GM18873 (cell line): ENCODE measurements around the gene ZNF236.
"Not testable (repeated sequence)": the region's sequence is repeated elsewhere in the genome, so short reads cannot be mapped to it uniquely, and the experiment has no call there.

Experiments
- ATAC-seq: cut with Tn5 transposase; IDR thresholded peaks from one replicate; pipeline ENCODE4 v1.9.1; 2021; ENCODE audit warnings: mild to moderate bottlenecking, moderate library complexity, moderate number of reproducible peaks; ENCODE audit not compliant: unreplicated experiment, low FRiP score

Gene ZNF236

DNA sequence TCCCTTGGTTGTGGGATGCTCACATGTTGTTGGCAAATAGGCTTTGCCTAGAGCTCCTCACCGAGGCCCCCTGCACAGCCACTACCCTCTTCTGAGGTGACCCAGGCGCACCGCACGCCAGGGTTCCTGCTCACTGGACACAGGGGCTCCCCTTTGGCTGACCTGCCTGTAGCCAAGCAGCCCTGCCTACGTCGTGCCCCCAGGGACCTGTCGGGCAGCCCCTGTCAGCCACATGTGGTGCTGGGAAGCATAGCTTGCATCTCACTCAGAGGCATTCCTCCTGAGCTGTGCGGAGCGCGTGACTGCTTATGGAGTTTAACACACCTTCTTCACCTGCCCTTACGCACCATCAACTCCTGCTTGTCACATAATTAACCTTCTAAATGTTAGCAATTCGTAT, 116.3 kb downstream of the ZNF236 start:
- no peak for ATAC-seq

DNA sequence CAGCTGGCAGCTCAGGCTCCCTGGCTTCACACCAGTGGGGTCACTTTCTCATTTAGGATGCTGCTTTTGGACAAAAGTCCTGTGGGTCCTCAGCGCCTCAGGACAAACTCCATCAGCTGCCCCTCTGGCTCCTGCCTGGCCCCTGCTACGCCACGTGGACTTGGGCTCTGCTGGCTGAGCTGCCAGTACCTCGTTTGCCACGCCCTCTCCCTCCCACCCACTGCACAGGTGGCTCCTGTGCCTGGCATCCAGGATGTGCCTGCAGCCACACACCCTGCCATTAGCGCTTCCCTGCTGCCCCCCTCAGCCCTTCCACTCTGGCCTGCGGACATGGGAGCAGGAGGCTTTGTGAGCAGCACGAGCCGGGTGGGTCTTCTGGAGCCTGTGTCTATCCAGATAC, 118.9 kb downstream of the ZNF236 start:
- no peak for ATAC-seq

DNA sequence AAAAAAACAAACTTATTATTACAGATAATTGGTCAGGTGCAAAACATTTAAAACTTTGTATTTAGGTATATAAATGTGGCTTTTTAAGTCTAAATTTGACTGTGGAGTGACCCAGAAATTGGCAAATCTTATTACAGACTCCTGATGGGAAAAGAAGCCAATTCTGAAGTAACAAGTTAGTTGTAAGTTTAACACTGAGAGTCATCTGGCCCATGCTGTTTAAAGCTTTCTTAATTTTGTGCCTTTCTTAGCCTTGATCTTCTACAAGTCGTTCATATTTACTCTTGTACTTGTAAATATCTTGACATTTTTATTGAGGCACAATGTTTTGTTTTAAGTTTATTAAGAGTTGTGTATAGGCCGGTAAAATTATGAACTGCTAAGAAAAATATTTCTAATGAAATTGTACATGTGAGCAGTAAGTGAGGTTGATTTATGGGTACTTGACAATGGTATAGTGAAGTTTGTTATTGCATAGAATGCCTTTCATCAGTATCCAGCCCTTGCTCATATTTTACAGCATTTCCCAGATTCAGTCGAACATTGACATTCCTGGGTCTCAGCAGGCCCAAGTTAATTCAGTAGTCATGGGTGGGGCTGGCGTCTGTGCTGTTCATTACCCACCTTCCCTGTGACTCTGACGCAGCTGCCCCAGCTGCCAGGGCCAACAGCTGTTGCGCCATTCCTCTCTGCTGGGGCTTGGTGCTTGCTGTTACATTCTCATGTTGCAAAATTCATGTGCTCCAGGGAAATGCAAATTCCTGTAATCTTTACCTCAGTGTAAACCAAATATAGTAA, 121.4 kb downstream of the ZNF236 start:
- no peak for ATAC-seq

DNA sequence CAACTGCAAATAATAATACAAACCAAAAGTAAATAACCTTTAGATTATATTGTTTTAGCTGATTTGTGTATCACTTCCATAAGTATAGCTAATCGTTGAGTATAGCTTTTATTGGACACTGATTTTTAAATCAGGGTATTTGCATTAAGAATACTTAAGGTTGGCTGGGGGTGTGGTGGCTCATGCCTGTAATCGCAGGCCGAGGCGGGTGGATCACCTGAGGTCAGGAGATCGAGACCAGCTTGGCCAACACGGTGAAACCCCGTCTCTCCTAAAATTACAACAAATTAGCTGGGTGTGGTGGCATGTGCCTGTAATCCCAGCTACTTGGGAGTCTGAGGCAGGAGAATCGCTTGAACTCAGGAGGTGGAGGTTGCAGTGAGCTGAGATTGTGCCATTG, 122.0 kb downstream of the ZNF236 start:
- not testable (repeated sequence) for ATAC-seq

DNA sequence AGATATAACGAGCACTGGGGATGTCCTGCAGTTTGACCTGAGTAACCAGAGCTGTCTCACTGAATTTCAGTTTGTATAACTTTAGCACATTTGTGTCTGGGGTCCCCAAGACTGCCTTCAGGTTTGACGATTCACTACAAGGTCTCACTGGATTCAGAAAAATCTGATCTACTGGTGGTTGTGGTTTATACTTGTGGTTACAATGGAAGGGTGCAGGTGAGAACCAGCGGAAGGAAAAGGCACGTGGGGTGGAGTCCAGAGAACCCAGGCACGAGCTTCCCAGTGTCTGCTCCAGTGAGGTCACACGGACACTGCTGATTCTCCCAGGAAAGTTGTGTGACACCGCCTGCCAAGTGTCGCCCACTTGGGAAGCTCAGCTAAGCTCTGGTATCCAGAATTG, 126.0 kb downstream of the ZNF236 start:
- ATAC-seq: no peak

DNA sequence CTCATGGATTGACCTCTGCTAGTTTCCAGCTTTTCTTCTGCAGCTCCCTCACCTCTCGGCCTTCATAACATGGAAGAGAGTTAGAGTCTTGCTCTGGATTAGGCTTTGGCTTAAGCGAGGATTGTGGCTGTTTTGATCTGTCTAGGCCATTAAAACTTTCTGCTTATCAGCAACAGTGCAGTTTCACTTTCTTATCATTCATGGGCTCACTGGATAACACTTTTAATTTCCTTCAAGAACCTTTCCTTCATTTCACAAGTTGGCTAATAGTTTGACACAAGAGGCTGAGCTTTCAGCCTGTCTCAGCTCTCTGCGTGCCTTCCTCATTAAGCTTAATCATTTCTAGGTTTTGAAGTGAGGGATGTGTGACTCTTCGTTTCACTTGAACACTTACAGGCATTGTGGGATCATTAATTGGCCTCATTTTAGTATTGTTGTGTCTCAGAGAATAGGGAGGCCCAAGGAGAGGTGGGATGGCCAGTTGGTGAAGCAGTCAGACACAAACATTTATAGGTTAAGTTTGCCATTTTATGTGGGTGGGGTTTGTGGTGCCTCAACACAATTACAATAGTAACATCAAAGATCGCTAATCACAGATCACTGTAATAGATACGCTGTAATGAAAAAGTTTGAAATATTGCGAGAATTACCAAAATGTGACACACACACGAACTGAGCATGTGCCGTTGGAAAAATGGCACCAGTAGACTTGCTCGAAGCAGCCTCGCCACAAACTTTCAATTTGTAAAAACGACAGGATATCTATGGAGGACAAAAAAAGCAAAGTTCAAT, 129.3 kb downstream of the ZNF236 start:
- no peak for ATAC-seq

DNA sequence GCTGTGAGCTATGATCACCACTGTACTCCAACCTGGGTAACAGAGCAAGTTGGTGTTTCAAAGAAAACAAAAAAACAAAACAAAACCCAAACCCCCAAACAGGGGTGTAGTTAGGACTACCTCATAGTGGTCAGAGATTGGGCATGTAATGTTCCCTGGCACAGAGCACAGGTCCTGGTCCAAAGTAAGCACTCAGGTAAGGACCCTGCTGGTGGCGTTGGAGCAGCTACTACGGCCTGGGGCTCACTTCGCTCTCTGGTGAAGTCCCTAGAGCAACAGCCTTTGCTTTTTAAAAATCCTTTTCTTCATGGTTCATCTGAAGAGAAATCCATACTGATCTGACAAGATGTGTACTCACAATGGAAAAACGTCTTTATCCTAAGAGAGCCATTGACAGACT, 130.4 kb downstream of the ZNF236 start:
- no peak for ATAC-seq

DNA sequence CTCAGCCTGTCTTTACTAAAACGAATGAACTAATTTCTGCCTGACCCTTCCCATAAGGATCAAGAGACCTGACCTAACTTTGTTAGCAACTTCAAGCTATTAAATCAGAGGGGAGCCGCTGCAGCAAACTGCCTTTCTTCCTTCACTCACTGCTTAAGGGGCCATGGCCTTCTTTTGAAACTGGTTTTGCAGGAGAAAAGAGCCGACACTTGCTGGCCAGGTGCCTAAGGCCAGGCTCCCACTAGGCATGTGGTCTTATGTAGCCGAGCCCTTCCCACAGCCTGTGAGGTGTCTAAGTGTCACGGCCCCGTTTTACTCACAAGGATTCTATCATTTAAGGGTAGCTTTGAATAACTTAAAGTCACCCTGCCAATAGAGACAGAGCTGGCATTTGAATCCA, 130.8 kb downstream of the ZNF236 start:
- ATAC-seq: no peak

DNA sequence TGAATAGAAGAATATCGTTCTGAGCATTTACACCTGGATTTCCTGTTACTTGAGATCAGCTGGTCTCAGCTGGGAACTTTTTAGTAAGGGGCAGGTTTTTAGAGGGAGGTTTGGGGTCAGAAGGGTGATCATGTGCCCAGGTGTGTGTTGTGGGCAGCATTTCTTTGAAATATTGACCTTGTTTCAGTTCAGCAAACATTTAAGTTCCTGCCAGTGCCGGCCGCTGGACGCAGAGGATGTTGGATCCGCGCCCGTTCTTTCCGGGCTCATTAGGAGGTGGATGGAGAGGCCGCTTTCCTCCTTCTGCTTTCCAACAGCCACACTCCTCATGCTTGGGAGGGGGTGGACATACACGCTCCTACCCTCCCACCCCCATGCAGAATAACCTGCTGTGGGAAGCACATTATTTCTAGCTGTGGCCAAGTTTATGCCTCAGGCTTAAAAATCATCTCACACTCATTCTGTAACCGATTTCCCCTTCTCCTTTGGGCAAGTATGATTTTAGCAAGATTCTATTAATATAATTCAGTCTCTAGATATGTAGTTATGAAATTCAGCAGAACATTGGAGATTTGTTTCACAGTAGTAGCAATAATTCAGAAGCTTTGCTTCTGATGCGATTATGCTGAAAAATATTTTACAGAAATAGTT, 131.4 kb downstream of the ZNF236 start:
- ATAC-seq: no peak

DNA sequence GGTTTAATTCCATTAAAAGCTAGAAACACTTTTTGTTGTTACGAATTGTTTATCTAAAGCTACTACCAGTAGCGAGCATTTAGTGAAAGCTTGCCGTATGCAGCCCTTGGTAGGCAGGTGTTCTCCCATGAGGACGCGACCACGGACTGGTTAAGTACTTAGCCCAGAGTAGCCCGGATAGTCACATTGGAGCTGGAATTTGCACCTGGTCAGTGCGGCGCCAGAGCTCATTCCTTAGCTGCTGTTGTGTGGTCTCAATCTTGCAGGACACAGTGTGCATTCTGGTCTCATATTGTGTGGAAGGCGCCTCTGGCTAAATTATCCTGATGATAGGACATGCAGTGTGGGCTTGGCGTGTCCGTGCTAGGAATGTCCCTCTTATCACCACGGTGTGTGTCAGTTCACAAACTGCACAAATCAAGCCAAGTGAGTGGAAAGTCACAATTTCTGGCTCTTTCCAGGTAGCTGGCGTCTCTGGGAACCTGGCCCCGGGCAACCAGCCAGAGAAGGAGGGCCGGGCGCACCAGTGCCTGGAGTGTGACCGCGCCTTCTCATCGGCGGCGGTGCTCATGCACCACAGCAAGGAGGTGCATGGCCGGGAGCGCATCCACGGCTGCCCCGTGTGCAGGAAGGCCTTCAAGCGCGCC, 133.3 kb downstream of the ZNF236 start:
- no peak for ATAC-seq

DNA sequence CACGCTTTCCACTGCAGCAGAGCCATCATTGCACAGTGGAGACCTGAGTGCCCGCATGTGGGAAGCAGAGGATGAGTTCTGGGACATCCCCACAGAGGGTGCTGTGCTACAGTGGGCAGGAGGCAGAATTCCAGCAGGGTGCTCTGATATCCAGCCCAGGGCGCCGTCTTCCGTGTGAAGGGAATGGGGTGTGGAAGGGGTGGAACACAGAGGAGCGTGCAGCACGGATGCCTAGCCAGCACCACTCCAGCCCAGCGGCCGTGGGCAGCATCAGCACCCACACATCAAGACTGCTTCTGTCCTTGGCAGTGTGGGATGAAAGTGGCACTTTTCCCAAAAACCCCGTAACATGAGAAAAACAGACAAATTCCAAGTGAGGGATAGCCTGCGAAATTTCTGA, 134.3 kb downstream of the ZNF236 start:
- no peak for ATAC-seq

DNA sequence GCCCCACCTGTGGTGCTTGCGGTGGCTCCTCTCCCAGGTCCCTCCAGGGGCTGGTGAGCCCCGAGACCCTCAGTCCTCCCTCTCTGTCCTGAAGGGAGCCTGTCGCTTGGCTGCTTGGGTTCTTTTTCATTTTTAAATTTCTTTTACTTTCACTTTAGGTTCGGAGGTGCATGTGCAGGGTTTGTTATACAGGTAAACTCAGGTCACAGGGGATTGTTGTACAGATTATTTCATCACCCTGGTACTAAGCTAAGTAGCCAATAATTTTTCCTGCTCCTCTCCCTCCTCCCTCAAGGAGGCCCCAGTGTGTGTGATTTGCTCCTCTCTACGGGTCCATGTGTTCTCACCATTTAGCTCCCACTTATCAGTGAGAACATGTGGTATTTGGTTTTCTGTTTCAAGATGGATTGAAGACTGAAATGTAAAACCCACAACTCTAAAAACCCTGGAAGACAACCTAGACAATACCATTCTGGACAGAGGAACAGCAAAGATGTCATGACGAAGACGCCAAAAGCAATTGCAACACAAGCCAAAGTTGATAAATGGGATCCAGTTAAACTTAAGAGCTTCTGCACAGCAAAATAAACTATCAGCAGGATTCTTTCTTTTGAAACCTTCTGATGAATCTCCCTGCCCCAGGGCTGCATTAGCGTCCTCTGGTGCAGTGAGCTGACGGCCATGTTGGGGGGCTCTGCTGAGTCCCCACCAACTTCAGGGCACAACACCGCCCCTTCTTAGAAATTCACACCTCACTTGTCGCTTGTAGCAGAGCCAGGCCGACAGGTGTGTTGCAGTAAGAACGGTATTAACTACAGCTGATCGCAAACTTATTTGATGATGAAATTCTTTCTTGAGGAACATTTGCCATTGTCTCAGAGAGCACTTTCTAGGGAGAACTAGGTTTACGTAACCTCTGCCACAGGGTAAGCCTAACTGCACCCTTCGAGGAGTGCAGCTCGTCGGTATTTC, 135.3 kb downstream of the ZNF236 start:
- no peak for ATAC-seq

DNA sequence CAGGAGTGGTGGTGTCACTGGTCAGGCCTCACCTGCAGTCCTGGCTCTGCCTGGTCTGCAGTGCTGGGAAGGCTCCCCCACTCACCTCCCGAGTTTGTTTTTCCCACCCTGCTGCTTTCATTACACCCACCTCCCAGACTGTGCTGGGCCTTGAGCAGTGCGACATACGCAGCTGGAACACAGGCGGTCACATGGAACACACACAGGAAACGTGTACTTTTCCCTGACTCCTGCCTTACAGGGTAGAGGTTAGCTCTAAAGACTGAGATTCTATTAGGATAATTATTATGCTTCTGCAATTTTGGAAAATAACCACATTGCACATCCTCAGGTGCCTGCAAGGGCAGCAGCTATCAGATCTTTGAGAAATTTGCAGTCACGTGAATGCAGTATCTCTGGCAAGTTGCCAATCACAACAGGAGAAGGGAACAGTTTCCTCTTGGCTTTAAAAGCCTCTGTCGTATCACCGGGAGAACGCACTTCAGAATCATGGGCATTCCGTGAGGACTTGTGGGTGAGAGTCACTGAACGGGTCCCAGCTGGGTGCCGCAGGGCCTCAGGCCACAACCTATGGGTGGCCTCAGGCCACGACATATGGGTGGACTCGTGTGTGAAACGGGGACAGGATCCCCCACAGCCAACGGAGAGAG, 136.5 kb downstream of the ZNF236 start:
- no peak for ATAC-seq

DNA sequence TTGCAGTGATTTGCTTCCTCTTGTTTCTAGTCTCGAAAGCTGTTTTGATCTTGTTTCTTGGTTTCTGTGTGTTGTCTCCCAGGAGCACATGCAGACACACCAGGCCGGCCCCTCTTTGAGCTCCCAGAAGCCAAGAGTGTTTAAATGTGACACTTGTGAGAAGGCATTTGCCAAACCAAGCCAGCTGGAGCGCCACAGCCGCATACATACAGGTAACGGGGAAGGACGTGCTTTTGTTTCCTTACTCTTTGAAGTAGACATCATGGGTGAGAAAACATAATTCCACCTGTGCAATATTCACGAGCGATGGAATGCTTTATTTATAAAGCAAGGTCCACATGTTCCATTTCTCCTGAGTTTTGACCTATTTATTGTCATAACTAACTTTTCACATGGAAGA, 137.2 kb downstream of the ZNF236 start:
- ATAC-seq: no peak

DNA sequence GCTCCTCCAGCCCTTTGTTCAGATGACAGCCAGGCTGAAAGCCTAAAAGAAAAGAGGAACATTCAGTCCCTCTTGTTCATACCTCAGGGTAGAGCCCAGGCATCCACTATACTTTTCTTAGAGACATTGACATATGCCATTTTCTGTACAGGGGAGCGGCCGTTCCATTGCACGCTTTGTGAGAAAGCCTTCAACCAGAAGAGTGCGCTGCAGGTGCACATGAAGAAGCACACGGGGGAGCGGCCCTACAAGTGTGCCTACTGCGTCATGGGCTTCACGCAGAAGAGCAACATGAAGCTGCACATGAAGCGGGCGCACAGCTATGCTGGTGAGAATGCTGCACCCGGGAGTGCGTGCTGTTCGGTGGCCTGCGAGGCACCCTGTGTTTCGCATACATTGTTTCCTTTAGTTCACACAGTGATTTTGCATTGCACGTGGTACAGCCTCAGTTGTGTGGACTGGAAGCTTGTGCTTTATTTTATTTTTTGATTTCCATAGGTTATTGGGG, 138.2 kb downstream of the ZNF236 start:
- ATAC-seq: no peak

DNA sequence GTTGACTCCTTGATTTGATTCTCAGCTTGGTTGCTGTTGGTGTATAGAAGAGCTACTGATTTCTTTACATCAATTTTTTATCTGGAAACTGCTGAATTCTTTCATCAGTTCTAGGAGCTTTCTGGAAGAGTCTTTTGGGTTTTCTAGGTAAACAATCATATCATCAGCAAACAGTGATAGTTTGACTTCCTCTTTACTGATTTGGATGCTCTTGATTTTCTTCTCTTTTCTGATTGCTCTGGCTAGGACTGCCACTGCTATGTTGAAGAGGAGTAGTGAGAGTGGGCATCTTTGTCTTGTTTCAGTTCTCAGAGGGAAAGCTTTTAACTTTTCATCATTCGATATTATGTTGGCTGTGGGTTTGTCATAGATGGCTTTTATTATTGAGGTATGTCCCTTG, 140.5 kb downstream of the ZNF236 start:
- ATAC-seq: no peak

DNA sequence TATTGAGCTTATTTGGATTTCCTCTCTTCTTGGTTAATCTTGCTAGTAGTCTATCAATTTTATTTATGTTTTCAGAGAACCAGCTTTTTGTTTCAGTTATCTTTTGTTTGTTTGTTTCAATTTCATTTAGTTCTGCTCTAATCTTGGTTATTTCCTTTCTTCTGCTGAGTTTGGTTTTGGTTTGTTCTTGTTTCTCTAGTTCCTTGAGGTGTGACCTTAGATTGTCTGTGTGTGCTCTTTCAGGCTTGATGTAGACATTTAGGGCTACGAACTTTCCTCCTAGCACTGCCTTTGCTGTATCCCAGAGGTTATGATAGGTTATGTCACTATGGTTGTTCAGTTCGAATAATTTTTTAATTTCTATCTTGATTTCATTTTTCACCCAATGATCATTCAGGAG, 141.6 kb downstream of the ZNF236 start:
- no peak for ATAC-seq

DNA sequence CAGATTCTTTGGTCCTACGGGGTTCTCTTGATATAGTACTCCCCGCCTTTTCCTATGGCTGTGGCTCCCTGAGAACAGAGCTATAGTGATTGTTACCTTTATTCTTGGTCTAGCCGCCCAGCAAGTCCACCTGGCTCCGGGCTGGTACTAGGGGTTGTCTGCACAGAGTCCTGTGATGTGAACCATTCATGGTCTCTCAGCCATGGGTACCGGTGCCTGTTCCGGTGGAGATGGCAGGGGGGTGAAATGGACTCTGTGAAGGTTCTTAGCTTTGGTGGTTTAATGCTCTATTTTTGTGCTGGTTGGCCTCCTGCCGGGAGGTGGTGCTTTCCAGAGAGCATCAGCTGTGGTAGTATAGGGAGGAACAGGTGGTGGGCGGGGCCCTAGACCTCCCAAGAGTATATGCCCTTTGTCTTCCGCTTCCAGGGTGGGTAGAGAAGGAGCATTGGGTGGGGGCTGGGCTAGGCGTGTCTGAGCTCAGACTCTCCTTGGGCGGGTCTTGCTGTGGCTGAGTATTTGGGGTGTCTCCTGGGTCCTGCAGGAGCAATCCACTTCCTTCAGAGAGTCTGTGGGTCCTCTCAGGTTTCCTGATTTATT, 143.3 kb downstream of the ZNF236 start:
- ATAC-seq: peak; percentile 64

DNA sequence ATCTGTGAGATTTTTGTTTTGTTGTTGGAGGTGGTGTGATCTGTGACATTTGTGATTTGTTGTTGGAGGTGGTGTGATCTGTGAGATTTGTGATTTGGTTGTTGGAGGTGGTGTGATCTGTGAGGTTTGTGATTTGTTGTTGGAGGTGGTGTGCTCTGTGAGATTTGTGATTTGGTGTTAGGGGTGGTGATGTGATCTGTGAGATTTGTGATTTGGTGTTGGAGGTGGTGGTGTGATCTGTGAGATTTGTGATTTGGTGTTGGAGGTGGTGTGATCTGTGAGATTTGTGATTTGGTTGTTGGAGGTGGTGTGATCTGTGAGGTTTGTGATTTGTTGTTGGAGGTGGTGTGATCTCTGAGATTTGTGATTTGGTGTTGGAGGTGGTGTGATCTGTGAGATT, 144.9 kb downstream of the ZNF236 start:
- not testable (repeated sequence) for ATAC-seq
